Measurements from ENCODE around the gene NSD1. TPM values are rescaled to one million over a fixed set of nuclear protein-coding genes. Genes with fewer than 3 reads are reported as not detected.

NSD1 gene
- total and polyA plus RNA-seq, 2 of the 4 experiments (the other 2 are of a cell fraction), result 7.7 to 31.0 TPM

DNA sequence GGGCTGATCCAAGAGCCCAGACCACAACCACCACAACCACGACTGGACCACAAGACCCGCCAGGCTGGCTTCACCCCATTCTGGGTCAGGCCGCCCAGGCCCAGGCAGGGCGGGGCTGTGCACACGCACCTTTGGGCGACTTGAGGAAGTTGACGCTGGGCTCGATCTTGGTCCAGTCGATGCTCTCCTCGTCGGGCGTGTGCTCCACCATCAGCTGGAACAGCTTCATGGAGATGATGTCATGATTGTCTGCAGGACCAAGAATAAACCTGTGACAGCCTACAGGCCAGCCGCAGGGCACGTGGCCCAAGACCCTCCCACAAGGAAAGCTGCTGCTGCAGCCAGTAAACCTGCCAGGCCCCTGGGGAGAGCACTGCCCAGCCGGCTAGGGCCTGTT, 200.6 kb downstream of the NSD1 start:
- no peak overlapping the region for H4K91ac ChIP-seq (ENCODE audit: insufficient read depth, low read depth, low read length)
- CTCF ChIA-PET, result no interaction called here

More for the DNA sequence above, 200.6 kb downstream of the NSD1 start:
- no peak overlapping the region for H2BK20ac ChIP-seq (ENCODE audit: low read depth, low read length)
- no TSS peak for BruUV-seq (replicated peaks)
- ATAC-seq (ENCODE audit: low read depth) (no peak), DNase-seq (no peak)
- H4K20me1 ChIP-seq (ENCODE audit: insufficient read depth, low read length), result peaks cover 8% of the 10 kb centered on the region
- POLR2A ChIA-PET (ENCODE audit: unreplicated experiment), result no interaction called here
- no peak overlapping the region for H2BK5ac ChIP-seq (ENCODE audit: low read depth, low read length, poor library complexity, severe bottlenecking)
- peaks cover 87% of the 10 kb centered on the region for H3K36me3 ChIP-seq (ENCODE audit: control insufficient read depth, insufficient read depth, low read length)
- dilution Hi-C loops (cut with HindIII; ENCODE audit: low sequenced_read_pairs, unreplicated experiment) (no loop called here), in situ Hi-C loops (cut with MboI; ENCODE audit: low sequenced_read_pairs) (no loop called here), intact Hi-C loops (cut with micrococcal nuclease) (no loop called here)
- H3K4me3 ChIP-seq (ENCODE audit: insufficient read depth, low read depth, low read length), result no peak overlapping the region
- H3K9me3 ChIP-seq (ENCODE audit: control insufficient read depth, insufficient read depth, low read length), result no peaks in the 10 kb centered on the region
- H3K4me1 ChIP-seq (ENCODE audit: control insufficient read depth, insufficient read depth, low read length), result no peaks in the 10 kb centered on the region
- no peak overlapping the region for H2AK9ac ChIP-seq (replicated peaks; ENCODE audit: low read depth, low read length, poor library complexity)
- no peak overlapping the region for H3K4me2 ChIP-seq (ENCODE audit: low read depth, low read length)
- H2BK120ac ChIP-seq (ENCODE audit: low read depth, low read length), result no peak overlapping the region
- no peak overlapping the region for H3K56ac ChIP-seq (ENCODE audit: extremely low read depth, insufficient read depth, low read length)
- no peak overlapping the region for H2BK15ac ChIP-seq (ENCODE audit: low read depth, low read length)
- H3K18ac ChIP-seq (ENCODE audit: low read depth, low read length), result no peak overlapping the region
- no peaks in the 10 kb centered on the region for H3K27me3 ChIP-seq (ENCODE audit: control insufficient read depth, insufficient read depth, low read length)
- TF ChIP-seq RCOR1 (IDR thresholded peaks at IDR 0.05; ENCODE audit: insufficient replicate concordance, low read length) (no peak), RFX5 (IDR thresholded peaks at IDR 0.05; ENCODE audit: low read depth, low read length) (no peak), POLR2A (IDR thresholded peaks at IDR 0.05; ENCODE audit: low read depth, low read length) (no peak), BHLHE40 (IDR thresholded peaks at IDR 0.05; ENCODE audit: low read depth, low read length) (no peak), MXI1 (IDR thresholded peaks at IDR 0.05; ENCODE audit: borderline replicate concordance, low read depth, low read length) (no peak), FOS (IDR thresholded peaks at IDR 0.05; ENCODE audit: low read depth, low read length) (no peak), MAFK (IDR thresholded peaks at IDR 0.05; ENCODE audit: low read depth, low read length) (no peak), CEBPB (IDR thresholded peaks at IDR 0.05; ENCODE audit: low read depth, low read length) (no peak), RAD21 (IDR thresholded peaks at IDR 0.05; ENCODE audit: low read length) (no peak), CHD1 (IDR thresholded peaks at IDR 0.05; ENCODE audit: low read depth, low read length) (no peak), MAZ (IDR thresholded peaks at IDR 0.05; ENCODE audit: borderline replicate concordance, low read depth, low read length) (no peak), SMC3 (IDR thresholded peaks at IDR 0.05; ENCODE audit: low read depth, low read length) (no peak), NFE2L2 (IDR thresholded peaks at IDR 0.05; ENCODE audit: low read depth, low read length) (no peak)
- TF ChIP-seq, protein P1, sequence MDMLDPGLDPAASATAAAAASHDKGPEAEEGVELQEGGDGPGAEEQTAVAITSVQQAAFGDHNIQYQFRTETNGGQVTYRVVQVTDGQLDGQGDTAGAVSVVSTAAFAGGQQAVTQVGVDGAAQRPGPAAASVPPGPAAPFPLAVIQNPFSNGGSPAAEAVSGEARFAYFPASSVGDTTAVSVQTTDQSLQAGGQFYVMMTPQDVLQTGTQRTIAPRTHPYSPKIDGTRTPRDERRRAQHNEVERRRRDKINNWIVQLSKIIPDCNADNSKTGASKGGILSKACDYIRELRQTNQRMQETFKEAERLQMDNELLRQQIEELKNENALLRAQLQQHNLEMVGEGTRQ (IDR thresholded peaks at IDR 0.05; ENCODE audit: low read depth, low read length), result no peak
- TF ChIP-seq, protein P2, sequence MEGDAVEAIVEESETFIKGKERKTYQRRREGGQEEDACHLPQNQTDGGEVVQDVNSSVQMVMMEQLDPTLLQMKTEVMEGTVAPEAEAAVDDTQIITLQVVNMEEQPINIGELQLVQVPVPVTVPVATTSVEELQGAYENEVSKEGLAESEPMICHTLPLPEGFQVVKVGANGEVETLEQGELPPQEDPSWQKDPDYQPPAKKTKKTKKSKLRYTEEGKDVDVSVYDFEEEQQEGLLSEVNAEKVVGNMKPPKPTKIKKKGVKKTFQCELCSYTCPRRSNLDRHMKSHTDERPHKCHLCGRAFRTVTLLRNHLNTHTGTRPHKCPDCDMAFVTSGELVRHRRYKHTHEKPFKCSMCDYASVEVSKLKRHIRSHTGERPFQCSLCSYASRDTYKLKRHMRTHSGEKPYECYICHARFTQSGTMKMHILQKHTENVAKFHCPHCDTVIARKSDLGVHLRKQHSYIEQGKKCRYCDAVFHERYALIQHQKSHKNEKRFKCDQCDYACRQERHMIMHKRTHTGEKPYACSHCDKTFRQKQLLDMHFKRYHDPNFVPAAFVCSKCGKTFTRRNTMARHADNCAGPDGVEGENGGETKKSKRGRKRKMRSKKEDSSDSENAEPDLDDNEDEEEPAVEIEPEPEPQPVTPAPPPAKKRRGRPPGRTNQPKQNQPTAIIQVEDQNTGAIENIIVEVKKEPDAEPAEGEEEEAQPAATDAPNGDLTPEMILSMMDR (conservative IDR thresholded peaks at IDR 0.05; ENCODE audit: low read depth, low read length), result no peak
- TF ChIP-seq, protein P3, sequence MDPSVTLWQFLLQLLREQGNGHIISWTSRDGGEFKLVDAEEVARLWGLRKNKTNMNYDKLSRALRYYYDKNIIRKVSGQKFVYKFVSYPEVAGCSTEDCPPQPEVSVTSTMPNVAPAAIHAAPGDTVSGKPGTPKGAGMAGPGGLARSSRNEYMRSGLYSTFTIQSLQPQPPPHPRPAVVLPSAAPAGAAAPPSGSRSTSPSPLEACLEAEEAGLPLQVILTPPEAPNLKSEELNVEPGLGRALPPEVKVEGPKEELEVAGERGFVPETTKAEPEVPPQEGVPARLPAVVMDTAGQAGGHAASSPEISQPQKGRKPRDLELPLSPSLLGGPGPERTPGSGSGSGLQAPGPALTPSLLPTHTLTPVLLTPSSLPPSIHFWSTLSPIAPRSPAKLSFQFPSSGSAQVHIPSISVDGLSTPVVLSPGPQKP (IDR thresholded peaks at IDR 0.05; ENCODE audit: borderline replicate concordance, low read depth, low read length), result no peak
- H3K23ac ChIP-seq (ENCODE audit: low read depth, low read length), result no peak overlapping the region
- 96% methylated on average over 10 of the region's 15 CpGs; no CpG with 5 or more reads in 1 of the 2 experiments for WGBS, 2 experiments (ENCODE audit: extremely low coverage in 2 of 2, insufficient read length in 1 of 2)
- H3K27ac ChIP-seq (ENCODE audit: insufficient read depth, low read length), result no peak overlapping the region
- no peak overlapping the region for H3K4ac ChIP-seq (ENCODE audit: low read depth, low read length)
- no peak overlapping the region for H4K5ac ChIP-seq (ENCODE audit: low read depth, low read length)
- no peak overlapping the region for H4K8ac ChIP-seq (ENCODE audit: low read depth in 2 of 2, low read length in 2 of 2)
- no peaks in the 10 kb centered on the region for H3K9me1 ChIP-seq (ENCODE audit: insufficient read depth, low read length)
- H2AFZ ChIP-seq (replicated peaks; ENCODE audit: low read length, poor library complexity), result no peak overlapping the region
- peaks cover 0 to 17% of the 10 kb centered on the region in 2 experiments; a peak in 3 of 4 replicates for H3K79me1 ChIP-seq (ENCODE audit: low read depth in 1 of 2, low read length in 2 of 2)
- H3K14ac ChIP-seq (replicated peaks; ENCODE audit: low read depth, low read length), result no peak overlapping the region
- H3K9ac ChIP-seq (ENCODE audit: low read depth, low read length), result no peak overlapping the region
- H2AK5ac ChIP-seq (ENCODE audit: low read depth, low read length), result no peak overlapping the region

Data from IMR-90 (cell line).